Natural killer cell (primary cell): Measurements from ENCODE around the gene EEFSEC. TPM values are rescaled to one million over a fixed set of nuclear protein-coding genes. Genes with fewer than 3 reads are reported as not detected.

Experiments
- ATAC-seq, 3 donors: fragments of 150-1000 bp in 2 of 3; fragments of 200-7000 bp in 1 of 3; cut with Tn5 transposase; 1 replicate in 1 of 3; 2 replicates in 2 of 3; pipeline ENCODE4 v1.10.0; 2021; ENCODE audit warnings: mild to moderate bottlenecking in 2 of 3, moderate library complexity in 2 of 3
- DNase-seq, 2 donors: peaks; one replicate each; pipeline versions ENCODE4 v3.0.0 to v3.0.0-alpha.2; 2013 to 2021; ENCODE audit warnings: mixed read lengths in 1 of 2
- H3K27ac ChIP-seq: one replicate; pipeline ENCODE4 v1.5.1; 2013; ENCODE audit warnings: mild to moderate bottlenecking, low read length
- H3K27me3 ChIP-seq: one replicate; pipeline ENCODE4 v1.6.1; 2013; ENCODE audit warnings: low read length; ENCODE audit not compliant: control insufficient read depth, insufficient read depth
- H3K36me3 ChIP-seq: one replicate; pipeline ENCODE4 v1.6.1; 2013; ENCODE audit warnings: low read length; ENCODE audit not compliant: control insufficient read depth, insufficient read depth
- H3K4me1 ChIP-seq: one replicate; pipeline ENCODE4 v1.6.1; 2013; ENCODE audit warnings: low read length; ENCODE audit not compliant: control insufficient read depth, insufficient read depth
- H3K4me3 ChIP-seq: one replicate; pipeline ENCODE4 v1.5.1; 2013; ENCODE audit warnings: low read length
- H3K9me3 ChIP-seq: one replicate; pipeline ENCODE4 v1.6.1; 2013; ENCODE audit warnings: low read length; ENCODE audit not compliant: control insufficient read depth, insufficient read depth
- H3K27ac Mint-ChIP-seq, 2 donors: one replicate each; pipeline ENCODE4 v1.8.0; 2022; ENCODE audit warnings: mild to moderate bottlenecking in 2 of 2, mixed read lengths in 2 of 2, moderate library complexity in 1 of 2
- H3K27me3 Mint-ChIP-seq, 2 donors: one replicate each; pipeline ENCODE4 v1.8.0; 2022; ENCODE audit warnings: low read depth in 2 of 2, mixed read lengths in 2 of 2
- H3K36me3 Mint-ChIP-seq: one replicate; pipeline ENCODE4 v1.8.0; 2022; ENCODE audit warnings: mixed read lengths
- H3K4me1 Mint-ChIP-seq, 2 donors: one replicate each; pipeline ENCODE4 v1.8.0; 2022; ENCODE audit warnings: mixed read lengths in 2 of 2
- H3K4me3 Mint-ChIP-seq: one replicate; pipeline ENCODE4 v1.8.0; 2022; ENCODE audit warnings: mild to moderate bottlenecking, moderate library complexity, mixed read lengths
- H3K9me3 Mint-ChIP-seq, 2 donors: one replicate each; pipeline ENCODE4 v1.8.0; 2022; ENCODE audit warnings: mixed read lengths in 2 of 2
- CTCF ChIP-seq: fragments of 200-600 bp; IDR thresholded peaks from one replicate; pipeline ENCODE4 v1.8.0; 2022; ENCODE audit warnings: antibody characterized with exemption
- WGBS: methylation state at CpG from one replicate; pipeline ENCODE4 v1.1.7; 2013; ENCODE audit warnings: missing lambda C conversion rate; ENCODE audit not compliant: insufficient coverage; 5-methylcytosine and 5-hydroxymethylcytosine counted together
- intact Hi-C: fragments of 100-400 bp; cut with micrococcal nuclease; formaldehyde crosslinking; loops from one replicate; pipeline ENCODE4 v1.14.2; 2022
- total RNA-seq, 4 donors: library from RNA; stranded (reverse); fragments of 120-200 nt in 1 of 4; gene quantifications; one replicate each; pipeline versions ENCODE4 v1.2.3 to v1.2.4, GENCODE V29; 2013 to 2022

EEFSEC gene
- total RNA-seq, 3 donors from 2014 or later (not counting 1 experiment from before 2014, with no cell fraction given): 16.7 to 18.9 (median 17.6) TPM

GRCh38 chr3:128374746-128375445 lies 221.6 kb downstream of the EEFSEC start:
- no peaks in the 10 kb centered on the region for H3K9me3 Mint-ChIP-seq

GRCh38 chr3:128376516-128376915 lies 223.2 kb downstream of the EEFSEC start:
- Histone ChIP-seq H3K36me3 (no peaks in the 10 kb centered on the region), H3K4me1 (peaks cover 8% of the 10 kb centered on the region), H3K9me3 (no peaks in the 10 kb centered on the region), H3K4me3 (no peak overlapping the region), H3K27me3 (no peaks in the 10 kb centered on the region), H3K27ac (no peak overlapping the region)
- no peak for ATAC-seq
- DNase-seq: no peak
- intact Hi-C loops: no loop called here
- no peaks in the 10 kb centered on the region for H3K27me3 Mint-ChIP-seq
- H3K4me3 Mint-ChIP-seq: no peak overlapping the region
- no peaks in the 10 kb centered on the region for H3K9me3 Mint-ChIP-seq
- peaks cover 30 to 32% of the 10 kb centered on the region in 2 donors for H3K4me1 Mint-ChIP-seq
- H3K36me3 Mint-ChIP-seq: no peaks in the 10 kb centered on the region
- H3K27ac Mint-ChIP-seq: no peak overlapping the region
- no peak for TF ChIP-seq CTCF

More at GRCh38 chr3:128374746-128375445, 221.6 kb downstream of the EEFSEC start:
- Histone ChIP-seq H3K4me3 (no peak overlapping the region), H3K27ac (no peak overlapping the region), H3K9me3 (no peaks in the 10 kb centered on the region), H3K36me3 (no peaks in the 10 kb centered on the region), H3K4me1 (peaks cover 4% of the 10 kb centered on the region), H3K27me3 (no peaks in the 10 kb centered on the region)
- no peak for TF ChIP-seq CTCF
- no peak overlapping the region for H3K27ac Mint-ChIP-seq
- ATAC-seq (no peak), DNase-seq (no peak)
- H3K36me3 Mint-ChIP-seq: no peaks in the 10 kb centered on the region
- H3K4me1 Mint-ChIP-seq: peaks cover 16 to 18% of the 10 kb centered on the region in 2 donors
- no peak overlapping the region for H3K4me3 Mint-ChIP-seq
- H3K27me3 Mint-ChIP-seq: no peaks in the 10 kb centered on the region
- 78% methylated on average over 2 of the region's 2 CpGs for WGBS
- intact Hi-C loops: no loop called here

- H3K36me3 ChIP-seq: no peaks in the 10 kb centered on the region
- H3K27me3 ChIP-seq: no peaks in the 10 kb centered on the region
- no peak overlapping the region for H3K4me3 ChIP-seq
- no peaks in the 10 kb centered on the region for H3K9me3 ChIP-seq
- intact Hi-C loops: no loop called here
- H3K4me1 ChIP-seq: peaks cover 8% of the 10 kb centered on the region
- Mint-ChIP-seq H3K9me3 (no peaks in the 10 kb centered on the region), H3K36me3 (no peaks in the 10 kb centered on the region), H3K4me1 (peaks cover 36 to 42% of the 10 kb centered on the region in 2 donors), H3K4me3 (no peak overlapping the region), H3K27ac (peak overlapping the region; percentile 48 to 61), H3K27me3 (no peaks in the 10 kb centered on the region)
- no peak for TF ChIP-seq CTCF
- no peak for ATAC-seq
- H3K27ac ChIP-seq: no peak overlapping the region
- 96% methylated on average over 9 of the region's 10 CpGs for WGBS
- DNase-seq: no peak
Measured at GRCh38 chr3:128378631-128379347, 225.5 kb downstream of the EEFSEC start.
